OCI-LY3 (cell line): ENCODE results near the gene RNU6-1.

ENCODE experiments used
- H2AFZ ChIP-seq: fragments of 200-600, 300-600 bp; shearing (Covaris generic); 2 replicates; pipeline ENCODE4 v1.6.0; 2014; ENCODE audit warnings: antibody characterized with exemption, low read depth, low read length
- H3K27ac ChIP-seq: fragments of 200-600, 300-600 bp; sonication (generic); 2 replicates; pipeline ENCODE4 v1.5.1; 2014; ENCODE audit warnings: mild to moderate bottlenecking, low read length, moderate library complexity, mixed read lengths
- H3K27me3 ChIP-seq: fragments of 200-600, 300-600 bp; sonication (generic); 2 replicates; pipeline ENCODE4 v1.6.1; 2014; ENCODE audit warnings: low read depth, low read length, mixed read lengths
- H3K36me3 ChIP-seq: fragments of 200-600, 300-600 bp; sonication (generic); replicated peaks from 2 replicates; pipeline ENCODE3; 2014; ENCODE audit warnings: low read depth, low read length, mixed read lengths
- H3K4me1 ChIP-seq: fragments of 300-600, 200-600 bp; sonication (generic); 2 replicates; pipeline ENCODE4 v1.6.1; 2014; ENCODE audit warnings: low read length, mixed read lengths
- H3K4me2 ChIP-seq: fragments of 200-600, 300-600 bp; sonication (generic); 2 replicates; pipeline ENCODE4 v1.6.1; 2014; ENCODE audit warnings: low read length, mixed read lengths
- H3K4me3 ChIP-seq: fragments of 300-600, 200-600 bp; sonication (generic); 2 replicates; pipeline ENCODE4 v1.5.1; 2014; ENCODE audit warnings: antibody characterized with exemption, mild to moderate bottlenecking, low read length, moderate library complexity
- H3K79me2 ChIP-seq: fragments of 300-600, 200-600 bp; shearing (Covaris generic); 2 replicates; pipeline ENCODE4 v1.6.1; 2014; ENCODE audit warnings: mild to moderate bottlenecking, low read length, mixed read lengths
- H3K9ac ChIP-seq: fragments of 300-600, 200-600 bp; shearing (Covaris generic); 2 replicates; pipeline ENCODE4 v1.6.0; 2014; ENCODE audit warnings: mild to moderate bottlenecking, low read length, moderate library complexity
- H3K9me3 ChIP-seq: fragments of 200-600, 300-600 bp; shearing (Covaris generic); 2 replicates; pipeline ENCODE4 v1.6.1; 2014; ENCODE audit warnings: low read length, mixed read lengths; ENCODE audit not compliant: insufficient read depth
- H4K20me1 ChIP-seq: fragments of 200-600, 300-600 bp; sonication (generic); 2 replicates; pipeline ENCODE4 v1.6.1; 2016; ENCODE audit warnings: low read length, mixed read lengths; ENCODE audit not compliant: insufficient read depth
- EZH2phosphoT487 ChIP-seq: fragments of 200-600 bp; shearing (Covaris generic); IDR thresholded peaks from 2 replicates; pipeline ENCODE4 v1.6.1; 2018; ENCODE audit warnings: antibody characterized with exemption, mixed run types, low read depth
- TF ChIP-seq, protein P1 (sequence below): fragments of 200-600, 300-600 bp; sonication (generic); IDR thresholded peaks from 2 replicates; pipeline ENCODE4 v1.5.1; 2014; ENCODE audit warnings: antibody characterized with exemption, low read length, low read depth

The RNU6-1 gene

GRCh38 chr15:67880651-67881182 is 40.9 kb upstream of the RNU6-1 start:
- Histone ChIP-seq H2AFZ (no peak overlapping the region), H3K4me2 (no peak overlapping the region), H3K27ac (no peak overlapping the region), H3K4me3 (no peak overlapping the region), H3K9me3 (no peaks in the 10 kb centered on the region), H3K36me3 (no peaks in the 10 kb centered on the region), H3K27me3 (peaks cover 5% of the 10 kb centered on the region), H4K20me1 (no peaks in the 10 kb centered on the region), H3K79me2 (no peaks in the 10 kb centered on the region), H3K4me1 (peaks cover 24% of the 10 kb centered on the region), H3K9ac (no peak overlapping the region)
- TF ChIP-seq EZH2phosphoT487: no peak
- TF ChIP-seq, protein P1, sequence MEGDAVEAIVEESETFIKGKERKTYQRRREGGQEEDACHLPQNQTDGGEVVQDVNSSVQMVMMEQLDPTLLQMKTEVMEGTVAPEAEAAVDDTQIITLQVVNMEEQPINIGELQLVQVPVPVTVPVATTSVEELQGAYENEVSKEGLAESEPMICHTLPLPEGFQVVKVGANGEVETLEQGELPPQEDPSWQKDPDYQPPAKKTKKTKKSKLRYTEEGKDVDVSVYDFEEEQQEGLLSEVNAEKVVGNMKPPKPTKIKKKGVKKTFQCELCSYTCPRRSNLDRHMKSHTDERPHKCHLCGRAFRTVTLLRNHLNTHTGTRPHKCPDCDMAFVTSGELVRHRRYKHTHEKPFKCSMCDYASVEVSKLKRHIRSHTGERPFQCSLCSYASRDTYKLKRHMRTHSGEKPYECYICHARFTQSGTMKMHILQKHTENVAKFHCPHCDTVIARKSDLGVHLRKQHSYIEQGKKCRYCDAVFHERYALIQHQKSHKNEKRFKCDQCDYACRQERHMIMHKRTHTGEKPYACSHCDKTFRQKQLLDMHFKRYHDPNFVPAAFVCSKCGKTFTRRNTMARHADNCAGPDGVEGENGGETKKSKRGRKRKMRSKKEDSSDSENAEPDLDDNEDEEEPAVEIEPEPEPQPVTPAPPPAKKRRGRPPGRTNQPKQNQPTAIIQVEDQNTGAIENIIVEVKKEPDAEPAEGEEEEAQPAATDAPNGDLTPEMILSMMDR: no peak

GRCh38 chr15:67879440-67880129 is 39.7 kb upstream of the RNU6-1 start:
- H3K27ac ChIP-seq: no peak overlapping the region
- H3K9me3 ChIP-seq: no peaks in the 10 kb centered on the region
- no peak for TF ChIP-seq EZH2phosphoT487
- TF ChIP-seq, protein P1: no peak
- H2AFZ ChIP-seq: peak overlapping the region; percentile 54; the same call in 1 of the 2 replicates
- no peak overlapping the region for H3K9ac ChIP-seq
- H3K4me1 ChIP-seq: peaks cover 19% of the 10 kb centered on the region
- H4K20me1 ChIP-seq: no peaks in the 10 kb centered on the region
- H3K79me2 ChIP-seq: no peaks in the 10 kb centered on the region
- no peaks in the 10 kb centered on the region for H3K36me3 ChIP-seq
- H3K4me3 ChIP-seq: peak overlapping the region; percentile 4; the same call in 1 of the 2 replicates
- H3K4me2 ChIP-seq: peak overlapping the region; percentile 33
- H3K27me3 ChIP-seq: no peaks in the 10 kb centered on the region

- H3K79me2 ChIP-seq: no peaks in the 10 kb centered on the region
- peaks cover 16% of the 10 kb centered on the region for H3K4me1 ChIP-seq
- H4K20me1 ChIP-seq: no peaks in the 10 kb centered on the region
- 0 out of 2 replicates have a peak, but pooled peaks cover under 1% of the 10 kb centered on the region for H3K9me3 ChIP-seq
- no peak overlapping the region for H2AFZ ChIP-seq
- H3K4me2 ChIP-seq: peak overlapping the region; percentile 33; the same call in 1 of the 2 replicates
- no peak for TF ChIP-seq EZH2phosphoT487
- TF ChIP-seq, protein P1: no peak
- no peaks in the 10 kb centered on the region for H3K36me3 ChIP-seq
- no peak overlapping the region for H3K4me3 ChIP-seq
- H3K27me3 ChIP-seq: peaks cover 2% of the 10 kb centered on the region; the same call in 1 of the 2 replicates
- no peak overlapping the region for H3K9ac ChIP-seq
- H3K27ac ChIP-seq: no peak overlapping the region
Measured at GRCh38 chr15:67878712-67879206, 38.9 kb upstream of the RNU6-1 start.

DNA sequence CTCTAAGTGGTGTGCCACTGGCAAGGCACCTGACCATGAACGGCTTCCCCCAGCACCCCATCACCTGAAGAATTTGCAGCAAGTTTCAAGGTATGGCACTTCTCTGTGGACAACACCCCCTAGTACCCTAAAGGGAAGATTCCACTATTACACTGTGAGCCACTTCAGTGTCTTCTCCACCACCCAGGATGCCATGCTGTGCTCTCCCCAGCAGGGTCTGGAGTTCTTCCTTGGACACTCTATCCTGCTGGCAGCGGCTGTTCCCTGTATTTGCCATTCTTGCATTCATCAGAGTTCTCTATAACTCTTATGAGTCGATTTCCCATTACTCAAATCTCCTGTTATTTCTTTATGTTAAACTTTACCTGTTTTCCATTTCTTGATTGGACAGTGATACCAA is 33.9 kb upstream of the RNU6-1 start:
- H3K79me2 ChIP-seq: no peaks in the 10 kb centered on the region
- no peak overlapping the region for H2AFZ ChIP-seq

More for the DNA sequence above, 33.9 kb upstream of the RNU6-1 start:
- Histone ChIP-seq H3K4me3 (no peak overlapping the region), H3K9me3 (peaks cover 19% of the 10 kb centered on the region; the same call in 1 of the 2 replicates), H3K36me3 (peaks cover 4% of the 10 kb centered on the region), H3K9ac (no peak overlapping the region), H3K4me2 (no peak overlapping the region), H3K27me3 (peaks cover 8% of the 10 kb centered on the region), H3K4me1 (no peaks in the 10 kb centered on the region), H4K20me1 (no peaks in the 10 kb centered on the region), H3K27ac (no peak overlapping the region)
- TF ChIP-seq EZH2phosphoT487: no peak
- TF ChIP-seq, protein P1: no peak
